Measurements from ENCODE around the gene OXT.

DNA sequence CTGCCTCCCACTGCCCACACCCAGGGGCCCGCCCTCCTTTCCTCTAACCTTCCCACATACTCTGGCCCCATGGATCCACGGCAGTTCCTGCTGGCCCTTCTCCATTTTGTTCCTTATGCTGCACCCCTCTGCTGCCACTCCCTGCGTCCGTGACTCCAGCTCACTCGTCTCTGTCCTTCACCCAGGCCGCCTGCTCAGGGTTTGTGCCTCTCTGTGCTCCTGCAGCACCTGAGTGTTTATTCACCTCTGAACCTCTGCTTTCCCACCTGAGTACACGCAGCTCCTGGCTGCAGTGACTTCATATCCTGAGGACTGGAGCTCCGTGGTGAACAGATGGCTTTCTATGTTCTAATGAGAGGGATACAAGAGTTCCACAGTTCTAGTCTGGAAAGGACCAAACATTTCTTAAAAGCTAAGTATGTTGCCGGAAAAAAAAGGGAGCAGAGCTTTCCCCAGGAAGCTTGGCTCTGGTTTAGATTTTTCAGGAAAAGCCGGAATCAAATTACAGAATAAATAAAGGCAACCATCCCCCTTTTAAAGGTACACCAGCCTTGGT lies 29.5 kb upstream of the OXT start:
- TF ChIP-seq SNAI2 (CRISPR knock-in tag; IDR thresholded peaks at IDR 0.05) (no peak), ZFP30 (CRISPR knock-in tag; IDR thresholded peaks at IDR 0.05) (no peak), OSR1 (CRISPR knock-in tag; IDR thresholded peaks at IDR 0.05) (no peak), CSDC2 (CRISPR knock-in tag; IDR thresholded peaks at IDR 0.05) (no peak)
- TF ChIP-seq, protein P1, sequence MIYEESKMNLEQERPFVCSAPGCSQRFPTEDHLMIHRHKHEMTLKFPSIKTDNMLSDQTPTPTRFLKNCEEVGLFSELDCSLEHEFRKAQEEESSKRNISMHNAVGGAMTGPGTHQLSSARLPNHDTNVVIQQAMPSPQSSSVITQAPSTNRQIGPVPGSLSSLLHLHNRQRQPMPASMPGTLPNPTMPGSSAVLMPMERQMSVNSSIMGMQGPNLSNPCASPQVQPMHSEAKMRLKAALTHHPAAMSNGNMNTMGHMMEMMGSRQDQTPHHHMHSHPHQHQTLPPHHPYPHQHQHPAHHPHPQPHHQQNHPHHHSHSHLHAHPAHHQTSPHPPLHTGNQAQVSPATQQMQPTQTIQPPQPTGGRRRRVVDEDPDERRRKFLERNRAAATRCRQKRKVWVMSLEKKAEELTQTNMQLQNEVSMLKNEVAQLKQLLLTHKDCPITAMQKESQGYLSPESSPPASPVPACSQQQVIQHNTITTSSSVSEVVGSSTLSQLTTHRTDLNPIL (CRISPR knock-in tag; IDR thresholded peaks at IDR 0.05; ENCODE audit: low read depth): no peak

Data from SK-N-SH treated with all-trans-retinoic acid at 6 μM for 48 hours (cell line).